Measurements from ENCODE around the gene TAF4. TPM values are rescaled to one million over a fixed set of nuclear protein-coding genes. Genes with fewer than 3 reads are reported as not detected.

Gene TAF4
- total and polyA plus RNA-seq, 2 of the 13 experiments (the other 11 are each of a cell fraction or from before 2014, with no cell fraction given) = 5.9 to 12.0 TPM

- TF ChIP-seq ZSCAN21 (CRISPR knock-in tag; IDR thresholded peaks at IDR 0.05; ENCODE audit: borderline replicate concordance) = no peak
- TF ChIP-seq NFKB2 (CRISPR knock-in tag; IDR thresholded peaks at IDR 0.05; ENCODE audit: borderline replicate concordance) = no peak
- no peak for TF ChIP-seq FOXM1 (CRISPR knock-in tag; IDR thresholded peaks at IDR 0.05)
- TF ChIP-seq GLMP (CRISPR knock-in tag; IDR thresholded peaks at IDR 0.05; ENCODE audit: borderline replicate concordance) = no peak
- TF ChIP-seq TBP (CRISPR knock-in tag; IDR thresholded peaks at IDR 0.05) = no peak
- TF ChIP-seq, protein P1, sequence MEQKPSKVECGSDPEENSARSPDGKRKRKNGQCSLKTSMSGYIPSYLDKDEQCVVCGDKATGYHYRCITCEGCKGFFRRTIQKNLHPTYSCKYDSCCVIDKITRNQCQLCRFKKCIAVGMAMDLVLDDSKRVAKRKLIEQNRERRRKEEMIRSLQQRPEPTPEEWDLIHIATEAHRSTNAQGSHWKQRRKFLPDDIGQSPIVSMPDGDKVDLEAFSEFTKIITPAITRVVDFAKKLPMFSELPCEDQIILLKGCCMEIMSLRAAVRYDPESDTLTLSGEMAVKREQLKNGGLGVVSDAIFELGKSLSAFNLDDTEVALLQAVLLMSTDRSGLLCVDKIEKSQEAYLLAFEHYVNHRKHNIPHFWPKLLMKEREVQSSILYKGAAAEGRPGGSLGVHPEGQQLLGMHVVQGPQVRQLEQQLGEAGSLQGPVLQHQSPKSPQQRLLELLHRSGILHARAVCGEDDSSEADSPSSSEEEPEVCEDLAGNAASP (CRISPR knock-in tag; IDR thresholded peaks at IDR 0.05; ENCODE audit: borderline replicate concordance) = no peak
- no peak for TF ChIP-seq ZFP62 (CRISPR knock-in tag; IDR thresholded peaks at IDR 0.05)
- no peak for TF ChIP-seq HOXA3 (CRISPR knock-in tag; IDR thresholded peaks at IDR 0.05)
- TF ChIP-seq ZSCAN5A (CRISPR knock-in tag; IDR thresholded peaks at IDR 0.05; ENCODE audit: borderline replicate concordance) = no peak
- TF ChIP-seq BHLHE40 (IDR thresholded peaks at IDR 0.05; ENCODE audit: low read length) = peak; percentile 50; the same call in 1 of the 2 replicates
- TF ChIP-seq KDM6A (CRISPR knock-in tag; IDR thresholded peaks at IDR 0.05; ENCODE audit: low read depth) = no peak
- TF ChIP-seq, protein P2, sequence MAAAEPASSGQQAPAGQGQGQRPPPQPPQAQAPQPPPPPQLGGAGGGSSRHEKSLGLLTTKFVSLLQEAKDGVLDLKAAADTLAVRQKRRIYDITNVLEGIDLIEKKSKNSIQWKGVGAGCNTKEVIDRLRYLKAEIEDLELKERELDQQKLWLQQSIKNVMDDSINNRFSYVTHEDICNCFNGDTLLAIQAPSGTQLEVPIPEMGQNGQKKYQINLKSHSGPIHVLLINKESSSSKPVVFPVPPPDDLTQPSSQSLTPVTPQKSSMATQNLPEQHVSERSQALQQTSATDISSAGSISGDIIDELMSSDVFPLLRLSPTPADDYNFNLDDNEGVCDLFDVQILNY (CRISPR knock-in tag; conservative IDR thresholded peaks at IDR 0.05) = no peak
- TF ChIP-seq THYN1 (CRISPR knock-in tag; IDR thresholded peaks at IDR 0.05; ENCODE audit: borderline replicate concordance, low read depth) = no peak
- no peak for TF ChIP-seq ZNF496 (CRISPR knock-in tag; IDR thresholded peaks at IDR 0.05; ENCODE audit: insufficient replicate concordance)
- TF ChIP-seq ZNF615 (CRISPR knock-in tag; IDR thresholded peaks at IDR 0.05; ENCODE audit: borderline replicate concordance) = no peak
- TF ChIP-seq MXD3 (CRISPR knock-in tag; IDR thresholded peaks at IDR 0.05) = no peak
- TF ChIP-seq, protein P3, sequence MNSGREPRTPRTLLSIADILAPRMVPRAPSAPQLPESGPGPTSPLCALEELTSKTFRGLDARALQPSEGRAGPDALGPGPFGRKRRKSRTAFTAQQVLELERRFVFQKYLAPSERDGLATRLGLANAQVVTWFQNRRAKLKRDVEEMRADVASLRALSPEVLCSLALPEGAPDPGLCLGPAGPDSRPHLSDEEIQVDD (CRISPR knock-in tag; IDR thresholded peaks at IDR 0.05; ENCODE audit: borderline replicate concordance) = 0 out of 2 replicates have a peak, but pooled peaks have one; percentile 64
- no peak for TF ChIP-seq ZNF224 (CRISPR knock-in tag; IDR thresholded peaks at IDR 0.05)
- TF ChIP-seq NONO (IDR thresholded peaks at IDR 0.05) = no peak
- TF ChIP-seq NONO (CRISPR knock-in tag; conservative IDR thresholded peaks at IDR 0.05) = no peak
- TF ChIP-seq, protein P4, sequence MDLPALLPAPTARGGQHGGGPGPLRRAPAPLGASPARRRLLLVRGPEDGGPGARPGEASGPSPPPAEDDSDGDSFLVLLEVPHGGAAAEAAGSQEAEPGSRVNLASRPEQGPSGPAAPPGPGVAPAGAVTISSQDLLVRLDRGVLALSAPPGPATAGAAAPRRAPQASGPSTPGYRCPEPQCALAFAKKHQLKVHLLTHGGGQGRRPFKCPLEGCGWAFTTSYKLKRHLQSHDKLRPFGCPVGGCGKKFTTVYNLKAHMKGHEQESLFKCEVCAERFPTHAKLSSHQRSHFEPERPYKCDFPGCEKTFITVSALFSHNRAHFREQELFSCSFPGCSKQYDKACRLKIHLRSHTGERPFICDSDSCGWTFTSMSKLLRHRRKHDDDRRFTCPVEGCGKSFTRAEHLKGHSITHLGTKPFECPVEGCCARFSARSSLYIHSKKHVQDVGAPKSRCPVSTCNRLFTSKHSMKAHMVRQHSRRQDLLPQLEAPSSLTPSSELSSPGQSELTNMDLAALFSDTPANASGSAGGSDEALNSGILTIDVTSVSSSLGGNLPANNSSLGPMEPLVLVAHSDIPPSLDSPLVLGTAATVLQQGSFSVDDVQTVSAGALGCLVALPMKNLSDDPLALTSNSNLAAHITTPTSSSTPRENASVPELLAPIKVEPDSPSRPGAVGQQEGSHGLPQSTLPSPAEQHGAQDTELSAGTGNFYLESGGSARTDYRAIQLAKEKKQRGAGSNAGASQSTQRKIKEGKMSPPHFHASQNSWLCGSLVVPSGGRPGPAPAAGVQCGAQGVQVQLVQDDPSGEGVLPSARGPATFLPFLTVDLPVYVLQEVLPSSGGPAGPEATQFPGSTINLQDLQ (CRISPR knock-in tag; IDR thresholded peaks at IDR 0.05) = no peak; the same call in 1 of the 2 replicates
Measured at GRCh38 chr20:61966492-61967244, 99.0 kb downstream of the TAF4 start (continued).

All from HepG2 (cell line).